Heart right ventricle (tissue), 16 donors: ENCODE data around the gene BBIP1. TPM values are rescaled to one million over a fixed set of nuclear protein-coding genes. Genes with fewer than 3 reads are reported as not detected.
A peak's percentile ranks its signal among the peaks of the same experiment; 100 is the strongest.
"Not testable (repeated sequence)": the region's sequence is repeated elsewhere in the genome, so short reads cannot be mapped to it uniquely, and the experiment has no call there.

Source experiments
- ATAC-seq, 8 donors: fragments of 200-7000 bp; cut with Tn5 transposase; one replicate each; pipeline ENCODE4 v1.9.1; 2020; ENCODE audit warnings: mild to moderate bottlenecking in 8 of 8, moderate library complexity in 8 of 8, moderate number of reproducible peaks in 1 of 8
- DNase-seq, 2 donors: peaks; one replicate each; pipeline ENCODE4 v3.0.0-alpha.2; 2020
- H3K27ac ChIP-seq, 10 donors: fragments of 200-600 bp; sonication (generic) in 2 of 10; one replicate each; pipeline versions ENCODE4 v1.5.0 to v1.8.0; 2020 to 2022; ENCODE audit warnings: mild to moderate bottlenecking in 3 of 10
- H3K27me3 ChIP-seq, 7 donors: fragments of 200-600 bp; one replicate each; pipeline ENCODE4 v1.8.0; 2021 to 2022; ENCODE audit warnings: mild to moderate bottlenecking in 2 of 7
- H3K36me3 ChIP-seq, 9 donors: fragments of 200-600 bp; sonication (generic) in 1 of 9; one replicate each; pipeline versions ENCODE4 v1.5.0 to v1.8.0; 2020 to 2022; ENCODE audit warnings: mild to moderate bottlenecking in 2 of 9
- H3K4me1 ChIP-seq, 9 donors: fragments of 200-600 bp; sonication (generic) in 1 of 9; one replicate each; pipeline versions ENCODE4 v1.5.0 to v1.8.0; 2020 to 2022; ENCODE audit warnings: mild to moderate bottlenecking in 4 of 9
- H3K4me3 ChIP-seq, 10 donors: fragments of 200-600 bp; sonication (generic) in 2 of 10; one replicate each; pipeline versions ENCODE4 v1.5.0 to v1.8.0; 2020 to 2022; ENCODE audit warnings: mild to moderate bottlenecking in 7 of 10, moderate library complexity in 2 of 10
- H3K9me3 ChIP-seq, 11 donors: fragments of 200-600 bp in 10 of 11; sonication (generic) in 2 of 11; one replicate each; pipeline versions ENCODE4 v1.5.0 to v1.8.0; 2013 to 2022; ENCODE audit warnings: mild to moderate bottlenecking in 2 of 11, control low read depth in 1 of 11, moderate library complexity in 1 of 11
- CTCF ChIP-seq, 9 donors: fragments of 200-600 bp; sonication (generic) in 2 of 9; IDR thresholded peaks; one replicate each; pipeline versions ENCODE4 v1.5.0 to v1.8.0; 2021 to 2022; ENCODE audit warnings: antibody characterized with exemption in 9 of 9, mild to moderate bottlenecking in 5 of 9, moderate library complexity in 1 of 9
- WGBS, 2 donors: extraction: QIAGEN DNeasy Blood & Tissue Kit; methylation state at CpG; one replicate each; pipeline ENCODE4 v1.1.7; 2013; ENCODE audit warnings: inconsistent platforms in 1 of 2; 5-methylcytosine and 5-hydroxymethylcytosine counted together
- intact Hi-C, 10 donors: fragments of 100-400 bp; cut with DNase I; formaldehyde crosslinking; loops; one replicate each; pipeline versions ENCODE4 v1.11.1 to v1.14.2; 2022
- polyA plus RNA-seq, 2 donors: library from polyadenylated mRNA; stranded (reverse); fragments of 200-250 nt; gene quantifications; one replicate each; pipeline ENCODE4 v1.2.3, GENCODE V29; 2013
- total RNA-seq, 10 donors: library from RNA; stranded (reverse); fragmentation: NEBNext Ultra II Directional in 3 of 10; extraction: Animal tissue kit (Norgen Biotek cat#: 25700) in 3 of 10; gene quantifications; one replicate each; pipeline versions ENCODE4 v1.2.1 to v1.2.4, GENCODE V29; 2021 to 2023
- donor health status: Arrhythmogenic right ventricular cardiomyopathy.
- donor health status: ischemic (EF 13 %, LVEDD 7.1; RV severe dilation, severe dysfunction).
- donor health status: healthy with polysubstance abuse.
- donor health status: DM: no; HTN: yes; CAD: no.
- donor health status: DM: no; HTN: no; CAD: no.
- donor health status: ischemic (EF 25% LVEDD 6.9; RV normal size, moderate dysfunction).
- donor health status: ischemic (EF 25% LVEDD 5.7; RV mildly dilated, moderate dysfunction).
- donor health status: healthy.
- donor health status: DM: yes; HTN: yes; CAD: no.
- donor health status: Ischemic cardiomyopathy.
- donor health status: ischemic (EF 35%, LVEDD 5.7; RV mildly dilated, moderate dysfunction).
- donor health status: nonischemic (EF 11% LVEDD 7.7; RV severe dilation, severe dysfunction).
- donor health status: DM: yes; HTN: yes; CAD: no.
- donor health status: PGD.
- donor health status: ischemic (EF 29% LVEDD 5.4; RV normal size, mild dysfunction).
- donor health status: nonischemic (EF 23%, LVEDD 6.1; RV moderate dilation, normal function).

The BBIP1 gene
- total and polyA plus RNA-seq, 12 donors, result 16.6 to 32.0 (median 24.6) TPM

- intact Hi-C loops, result loop anchor here in 9 of 10 donors (2.0 to 10.0 kb wide), 10 partner anchors 39 to 564 kb away; partner anchors contain the start of genes BBIP1 (in 1 of the 9) and SHOC2 (in 1 of the 9)
- no peaks in the 10 kb centered on the region for H3K27me3 ChIP-seq
- peaks cover 0 to 80% (median 28%) of the 10 kb centered on the region in 9 donors for H3K4me1 ChIP-seq
These were observed 48.1 kb downstream of the BBIP1 start for GRCh38 chr10:110870823-110871297.

GRCh38 chr10:110868981-110869380 lies 50.0 kb downstream of the BBIP1 start:
- Histone ChIP-seq H3K27me3 (no peaks in the 10 kb centered on the region), H3K9me3 (no peaks in the 10 kb centered on the region), H3K4me1 (peaks cover 0 to 80% (median 34%) of the 10 kb centered on the region in 9 donors), H3K27ac (peak overlapping the region in 1 of 10 donors; percentile 97), H3K36me3 (no peaks in the 10 kb centered on the region), H3K4me3 (no peak overlapping the region)
- DNase-seq (no peak), ATAC-seq (no peak)
- 66 to 78% methylated on average over 6 of the region's 6 CpGs for WGBS, 2 donors
- intact Hi-C loops, result no loop called here
- TF ChIP-seq CTCF (IDR thresholded peaks at IDR 0.05), result no peak

More at GRCh38 chr10:110870823-110871297, 48.1 kb downstream of the BBIP1 start:
- WGBS, 2 donors, result 54 to 60% methylated on average over 13 of the region's 13 CpGs
- Histone ChIP-seq H3K4me3 (peak overlapping the region; percentile 83 to 99 (median 94)), H3K27ac (peak overlapping the region; percentile 92 to 99 (median 97)), H3K9me3 (no peaks in the 10 kb centered on the region), H3K36me3 (peaks cover 0 to 1% (median 0%) of the 10 kb centered on the region in 9 donors)
- peak in 1 of 2 donors; percentile 20 for DNase-seq
- TF ChIP-seq CTCF (IDR thresholded peaks at IDR 0.05), result no peak
- peak in 1 of 8 donors; percentile 3 for ATAC-seq

GRCh38 chr10:110867807-110868465 lies 51.0 kb downstream of the BBIP1 start:
- no peak for TF ChIP-seq CTCF (IDR thresholded peaks at IDR 0.05)
- H3K9me3 ChIP-seq, result no peaks in the 10 kb centered on the region
- 80 to 89% methylated on average over 4 of the region's 4 CpGs for WGBS, 2 donors
- H3K27ac ChIP-seq, result peak overlapping the region in 3 of 10 donors; percentile 11 to 97 (median 14)
- no peaks in the 10 kb centered on the region for H3K36me3 ChIP-seq
- DNase-seq (no peak), ATAC-seq (no peak)
- no peaks in the 10 kb centered on the region for H3K27me3 ChIP-seq
- no peak overlapping the region for H3K4me3 ChIP-seq
- intact Hi-C loops, result no loop called here
- H3K4me1 ChIP-seq, result peaks cover 0 to 82% (median 30%) of the 10 kb centered on the region in 9 donors

- H3K27me3 ChIP-seq, intact Hi-C loops, ATAC-seq, H3K4me3 ChIP-seq, H3K36me3 ChIP-seq, H3K9me3 ChIP-seq, DNase-seq: not testable (repeated sequence)
- peaks cover 0 to 90% (median 30%) of the 10 kb centered on the region in 9 donors for H3K4me1 ChIP-seq
- peak overlapping the region in 3 of 10 donors; percentile 11 to 97 (median 14) for H3K27ac ChIP-seq
- 85 to 86% methylated on average over 8 of the region's 8 CpGs for WGBS, 2 donors
These were observed 51.8 kb downstream of the BBIP1 start for GRCh38 chr10:110867011-110867806.
